Naive thymus-derived CD8-positive, alpha-beta T cell (primary cell): ENCODE results near the gene ASIP. TPM values are rescaled to one million over a fixed set of nuclear protein-coding genes. Genes with fewer than 3 reads are reported as not detected.
"Not testable (repeated sequence)": the region's sequence is repeated elsewhere in the genome, so short reads cannot be mapped to it uniquely, and the experiment has no call there.

ENCODE experiments used
- ATAC-seq, 2 donors: fragments of 150-1000 bp; cut with Tn5 transposase in 1 of 2; sonication (Bioruptor Pico), chemical (Tn5 transposase) in 1 of 2; 1 replicate in 1 of 2; 2 replicates in 1 of 2; pipeline ENCODE4 v1.10.0; 2021; ENCODE audit warnings: mild to moderate bottlenecking in 2 of 2, moderate library complexity in 2 of 2
- POLR2A ChIA-PET: fragments of 350-600 bp; sonication (Branson Sonifier 250); formaldehyde crosslinking; loops from one replicate; lab custom pipeline; 2021; ENCODE audit warnings: antibody characterized with exemption; lab: Charles Lee
- DNase-seq, 10 donors: peaks; one replicate each; pipeline versions ENCODE4 v3.0.0 to v3.0.0-alpha.2; 2020 to 2022
- H3K27ac Mint-ChIP-seq, 10 donors: one replicate each; pipeline ENCODE4 v1.8.0; 2020 to 2022; ENCODE audit warnings: mild to moderate bottlenecking in 10 of 10, mixed read lengths in 10 of 10, moderate library complexity in 4 of 10, inconsistent platforms in 1 of 10
- H3K27me3 Mint-ChIP-seq, 5 donors: one replicate each; pipeline ENCODE4 v1.8.0; 2021 to 2022; ENCODE audit warnings: mixed read lengths in 5 of 5
- H3K36me3 Mint-ChIP-seq, 3 donors: one replicate each; pipeline ENCODE4 v1.8.0; 2020 to 2022; ENCODE audit warnings: mixed read lengths in 3 of 3, mild to moderate bottlenecking in 2 of 3, inconsistent platforms in 1 of 3
- H3K4me1 Mint-ChIP-seq, 4 donors: one replicate each; pipeline ENCODE4 v1.8.0; 2021 to 2022; ENCODE audit warnings: mixed read lengths in 4 of 4
- H3K4me3 Mint-ChIP-seq, 10 donors: one replicate each; pipeline ENCODE4 v1.8.0; 2020 to 2022; ENCODE audit warnings: mild to moderate bottlenecking in 10 of 10, mixed read lengths in 10 of 10, moderate library complexity in 6 of 10, inconsistent platforms in 1 of 10
- H3K9me3 Mint-ChIP-seq, 9 donors: one replicate each; pipeline ENCODE4 v1.8.0; 2020 to 2022; ENCODE audit warnings: mixed read lengths in 9 of 9, mild to moderate bottlenecking in 3 of 9, inconsistent platforms in 1 of 9, moderate library complexity in 1 of 9
- polyA plus RNA-seq, 3 donors: library from polyadenylated mRNA; unstranded; fragments of 300-500 nt; fragmentation: Illumina TruSeq; gene quantifications; one replicate each; pipeline ENCODE4 v1.2.3, GENCODE V29; 2021
- total RNA-seq, 8 experiments: library from RNA in 2 of 8; stranded (reverse) in 2 of 8; gene quantifications; one replicate each; pipeline ENCODE4 v1.2.3 and lab custom pipeline; 2021 to 2026

Gene ASIP
- total and polyA plus RNA-seq, 5 experiments from 2014 or later, result not detected

DNA sequence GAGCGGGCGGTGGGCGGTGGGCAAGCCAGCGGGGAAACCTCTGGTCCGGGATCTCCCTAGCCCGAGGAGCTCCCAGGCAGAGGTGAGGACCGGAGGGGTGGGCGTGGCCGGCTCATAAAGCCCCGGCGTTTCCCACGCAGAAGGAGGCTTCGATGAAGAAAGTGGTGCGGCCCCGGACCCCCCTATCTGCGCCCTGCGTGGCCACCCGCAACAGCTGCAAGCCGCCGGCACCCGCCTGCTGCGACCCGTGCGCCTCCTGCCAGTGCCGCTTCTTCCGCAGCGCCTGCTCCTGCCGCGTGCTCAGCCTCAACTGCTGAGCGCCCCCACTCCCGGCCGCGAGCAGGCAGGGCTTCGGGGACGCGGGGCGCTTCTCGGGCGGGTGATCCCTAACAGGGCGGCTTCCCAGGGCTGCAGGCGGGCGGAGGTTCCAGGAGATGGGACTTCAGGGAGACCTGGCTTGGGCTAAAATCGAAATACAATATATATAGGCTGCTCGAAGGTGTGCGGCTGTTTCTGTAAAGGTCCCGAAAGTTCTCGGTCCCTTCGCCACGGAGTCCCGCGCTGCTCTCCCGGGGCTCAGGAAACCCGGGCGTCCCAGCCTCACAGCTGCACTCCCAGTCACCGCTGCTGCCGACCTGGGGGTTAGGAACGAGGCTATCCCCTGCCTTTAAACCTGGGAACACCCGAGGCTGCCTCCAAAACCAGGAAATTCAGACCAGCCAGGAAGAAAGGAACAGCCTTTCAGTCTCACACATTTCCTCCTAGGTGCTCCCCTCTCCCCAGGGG lies 27.8 kb downstream of the ASIP start:
- no peaks in the 10 kb centered on the region for H3K9me3 Mint-ChIP-seq
- POLR2A ChIA-PET, result no interaction called here
- peaks cover 0 to 6% (median 5%) of the 10 kb centered on the region in 3 donors for H3K36me3 Mint-ChIP-seq
- peaks cover 0 to 13% (median 1%) of the 10 kb centered on the region in 5 donors for H3K27me3 Mint-ChIP-seq
- H3K4me3 Mint-ChIP-seq, result peak overlapping the region; percentile 57 to 81 (median 70)
- ATAC-seq (peak; percentile 91 to 97), DNase-seq (peak in 9 of 10 donors; percentile 6 to 39 (median 27))
- H3K4me1 Mint-ChIP-seq, result peaks cover 4 to 11% (median 6%) of the 10 kb centered on the region in 4 donors
- no peak overlapping the region for H3K27ac Mint-ChIP-seq

DNA sequence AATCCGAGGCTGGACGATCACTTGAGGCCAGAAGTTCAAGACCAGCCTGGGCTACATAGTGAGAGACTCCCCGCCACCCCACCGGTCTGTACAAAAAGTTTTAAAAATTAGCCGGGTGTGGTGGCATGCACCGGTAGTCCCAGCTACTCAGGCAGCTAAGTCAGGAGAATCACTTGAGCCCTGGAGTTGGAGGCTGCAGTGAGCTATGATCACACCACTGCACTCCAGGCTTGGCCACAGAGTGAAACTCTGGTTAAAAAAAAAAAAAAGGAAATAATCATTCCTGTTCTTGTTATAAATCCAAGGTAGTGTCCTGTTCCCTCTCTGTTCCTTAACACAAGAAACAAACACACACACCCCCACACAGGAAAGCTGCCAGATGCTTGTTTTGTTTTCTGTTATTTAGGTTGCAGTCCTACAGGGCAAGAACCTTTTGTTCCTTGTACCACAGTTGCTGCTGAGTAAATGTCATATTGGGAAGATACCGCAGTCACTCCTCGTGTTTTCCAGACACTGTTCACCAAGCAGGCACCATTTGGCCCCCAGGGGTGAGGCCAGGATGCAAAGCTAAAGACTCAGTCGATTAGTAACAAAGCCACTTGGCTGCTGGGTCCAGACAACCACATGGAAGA lies 28.9 kb downstream of the ASIP start:
- peaks cover 4 to 11% (median 6%) of the 10 kb centered on the region in 4 donors for H3K4me1 Mint-ChIP-seq
- peaks cover 0 to 13% (median 1%) of the 10 kb centered on the region in 5 donors for H3K27me3 Mint-ChIP-seq
- H3K4me3 Mint-ChIP-seq, result peak overlapping the region in 3 of 10 donors; percentile 11 to 32 (median 15)

DNA sequence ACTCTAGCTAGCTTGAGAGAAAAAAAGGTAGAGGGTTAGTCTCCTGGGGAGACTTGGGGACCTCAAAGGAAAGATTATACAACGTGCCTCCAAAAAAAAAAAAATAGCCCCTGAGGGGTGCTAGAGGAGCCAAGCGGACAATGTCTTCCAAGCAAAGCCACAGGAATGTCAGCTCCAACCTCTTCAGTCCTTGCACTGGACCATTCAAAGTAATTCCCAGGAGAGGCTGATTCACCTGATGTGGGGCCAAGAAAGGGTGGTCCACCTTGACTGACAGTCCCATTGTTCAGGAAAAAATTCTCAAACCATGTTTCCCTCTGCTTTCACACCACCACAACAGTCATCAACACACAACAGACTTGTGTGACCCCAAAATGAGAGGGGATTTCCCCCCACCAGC lies 30.7 kb downstream of the ASIP start:
- Mint-ChIP-seq H3K27ac (no peak overlapping the region), H3K4me1 (peaks cover 4 to 11% (median 6%) of the 10 kb centered on the region in 4 donors), H3K4me3 (no peak overlapping the region), H3K27me3 (peaks cover 0 to 13% (median 1%) of the 10 kb centered on the region in 5 donors), H3K36me3 (peaks cover 0 to 21% (median 15%) of the 10 kb centered on the region in 3 donors), H3K9me3 (no peaks in the 10 kb centered on the region)
- no peak for DNase-seq
- no peak for ATAC-seq
- POLR2A ChIA-PET, result no interaction called here

More for the DNA sequence above, 28.9 kb downstream of the ASIP start:
- H3K9me3 Mint-ChIP-seq, result no peaks in the 10 kb centered on the region
- peak overlapping the region in 1 of 10 donors; percentile 41 for H3K27ac Mint-ChIP-seq
- no peak for ATAC-seq
- DNase-seq, result no peak
- peaks cover 0 to 9% (median 9%) of the 10 kb centered on the region in 3 donors for H3K36me3 Mint-ChIP-seq
- POLR2A ChIA-PET, result no interaction called here

DNA sequence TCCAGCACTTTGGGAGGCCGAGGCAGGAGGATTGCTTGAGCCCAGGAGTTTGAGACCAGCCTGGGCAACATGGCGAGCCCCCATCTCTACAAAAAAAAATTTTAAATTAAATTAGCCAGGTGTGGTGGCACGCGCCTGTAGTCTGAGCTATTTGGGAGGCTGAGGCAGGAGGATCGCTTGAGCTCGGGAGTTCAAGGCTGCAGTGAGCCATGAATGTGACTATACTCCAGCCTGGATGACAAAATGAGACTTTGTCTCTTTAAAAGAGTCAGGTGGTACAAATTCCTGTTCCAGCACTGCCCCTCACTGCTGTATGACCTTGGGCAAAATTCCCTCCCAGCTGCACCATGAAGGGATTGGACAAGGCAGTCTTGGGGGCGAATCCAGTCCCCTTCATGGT lies 33.5 kb downstream of the ASIP start:
- peaks cover 0 to 46% (median 29%) of the 10 kb centered on the region in 3 donors for H3K36me3 Mint-ChIP-seq
- no peak for DNase-seq
- POLR2A ChIA-PET, result no interaction called here
- no peaks in the 10 kb centered on the region for H3K9me3 Mint-ChIP-seq
- H3K27me3 Mint-ChIP-seq, result peaks cover 0 to 4% (median 0%) of the 10 kb centered on the region in 5 donors
- no peak overlapping the region for H3K27ac Mint-ChIP-seq
- H3K4me3 Mint-ChIP-seq, result no peak overlapping the region
- ATAC-seq, result no peak
- H3K4me1 Mint-ChIP-seq, result peaks cover 0 to 2% (median 0%) of the 10 kb centered on the region in 4 donors

DNA sequence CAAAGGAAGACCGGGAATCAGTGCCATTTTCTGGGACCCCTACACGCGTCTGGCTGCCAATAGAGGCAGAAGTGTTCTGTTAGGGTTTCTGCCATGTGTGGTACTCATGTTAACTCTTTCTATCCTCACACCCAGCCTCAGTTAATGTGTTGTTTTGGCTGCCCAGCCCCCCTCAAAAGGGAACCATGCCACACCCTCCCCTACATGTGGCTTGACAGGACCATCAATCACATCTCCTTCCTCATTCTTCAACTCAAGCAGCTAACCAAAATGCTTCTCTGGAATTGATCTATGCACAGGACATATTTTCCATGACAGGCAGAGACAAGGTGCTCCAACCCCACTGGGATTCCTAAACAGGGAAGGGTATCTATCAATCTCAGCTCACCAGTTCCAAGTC lies 40.0 kb downstream of the ASIP start:
- H3K9me3 Mint-ChIP-seq, result no peaks in the 10 kb centered on the region
- H3K4me1 Mint-ChIP-seq, result peaks cover 0 to 2% (median 0%) of the 10 kb centered on the region in 4 donors
- no peak for ATAC-seq

DNA sequence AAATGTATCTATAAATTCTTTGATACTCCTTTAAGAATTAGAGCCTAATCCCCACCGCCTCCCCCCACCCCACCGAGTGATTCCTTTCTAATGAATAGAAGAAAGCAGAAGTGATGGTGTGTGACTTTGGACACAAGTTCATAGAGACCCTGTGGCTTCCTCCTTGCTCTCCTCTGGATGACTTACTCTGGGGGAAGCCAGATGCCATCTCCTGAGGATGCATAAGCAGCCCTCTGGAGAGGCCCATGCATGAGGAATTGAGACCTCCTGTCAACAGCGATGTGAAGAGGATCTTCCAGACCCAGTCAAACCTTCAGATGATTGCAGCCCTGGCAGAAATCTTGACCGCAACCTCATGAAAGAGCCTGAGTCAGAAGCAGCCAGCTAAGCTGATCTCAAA lies 40.8 kb downstream of the ASIP start:
- H3K27me3 Mint-ChIP-seq, result no peaks in the 10 kb centered on the region
- POLR2A ChIA-PET, result no interaction called here
- peaks cover 0 to 2% (median 0%) of the 10 kb centered on the region in 4 donors for H3K4me1 Mint-ChIP-seq
- ATAC-seq, result no peak
- no peaks in the 10 kb centered on the region for H3K9me3 Mint-ChIP-seq
- DNase-seq, result no peak
- H3K4me3 Mint-ChIP-seq, result no peak overlapping the region
- H3K27ac Mint-ChIP-seq, result no peak overlapping the region
- peaks cover 3 to 73% (median 26%) of the 10 kb centered on the region in 3 donors for H3K36me3 Mint-ChIP-seq

More for the DNA sequence above, 40.0 kb downstream of the ASIP start:
- no peaks in the 10 kb centered on the region for H3K27me3 Mint-ChIP-seq
- H3K36me3 Mint-ChIP-seq, result peaks cover 0 to 74% (median 23%) of the 10 kb centered on the region in 3 donors
- POLR2A ChIA-PET, result interaction anchor here (0.5 kb wide), 1 partner anchor 206 kb away, joined by 3 read pairs; no protein-coding TSS in a partner anchor
- no peak for DNase-seq
- H3K27ac Mint-ChIP-seq, result peak overlapping the region in 1 of 10 donors; percentile 41
- no peak overlapping the region for H3K4me3 Mint-ChIP-seq

DNA sequence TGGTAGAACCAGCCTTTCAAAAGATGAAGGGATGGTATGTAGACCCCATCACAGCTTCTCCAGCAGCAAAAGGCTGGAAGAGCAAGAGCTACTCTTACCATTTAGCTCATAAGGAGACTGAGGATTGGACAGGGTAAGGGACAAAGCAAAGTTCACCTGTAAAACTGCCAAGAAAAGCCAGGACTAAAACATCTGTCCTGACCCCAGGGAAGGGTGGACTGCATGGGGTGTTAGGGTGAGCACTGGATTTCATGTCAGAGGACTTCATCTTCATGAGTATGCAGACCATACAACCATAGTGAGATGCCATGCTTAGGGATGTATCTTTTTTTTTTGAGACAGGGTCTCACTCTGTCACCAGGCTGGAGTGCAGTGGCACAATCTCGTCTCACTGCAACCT lies 42.6 kb downstream of the ASIP start:
- POLR2A ChIA-PET, result no interaction called here
- no peak overlapping the region for H3K27ac Mint-ChIP-seq
- H3K4me3 Mint-ChIP-seq, result no peak overlapping the region
- no peaks in the 10 kb centered on the region for H3K4me1 Mint-ChIP-seq
- H3K36me3 Mint-ChIP-seq, result peaks cover 3 to 72% (median 15%) of the 10 kb centered on the region in 3 donors
- no peaks in the 10 kb centered on the region for H3K9me3 Mint-ChIP-seq
- DNase-seq (no peak), ATAC-seq (no peak)
- no peaks in the 10 kb centered on the region for H3K27me3 Mint-ChIP-seq

DNA sequence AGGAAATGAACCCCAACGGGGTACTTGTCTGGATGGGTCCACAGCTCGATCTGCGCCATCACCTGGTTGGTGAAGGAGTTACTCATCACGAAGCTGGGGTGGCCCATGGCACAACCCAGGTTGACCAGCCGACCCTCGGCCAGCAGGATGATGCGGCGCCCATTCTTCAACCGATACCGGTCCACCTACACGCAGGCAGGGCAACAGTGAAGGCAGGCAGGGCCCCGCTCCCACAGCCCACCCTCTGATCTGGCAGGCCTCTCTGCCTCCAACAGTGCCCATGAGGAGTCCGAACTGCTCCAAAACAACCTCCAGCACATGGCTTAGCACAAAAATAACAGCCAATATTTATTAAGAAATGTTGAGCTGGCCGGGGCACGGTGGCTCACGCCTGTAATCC lies 44.2 kb downstream of the ASIP start:
- ATAC-seq, result no peak
- Mint-ChIP-seq H3K27ac (peak overlapping the region in 1 of 10 donors; percentile 19), H3K4me1 (no peaks in the 10 kb centered on the region), H3K4me3 (no peak overlapping the region), H3K9me3 (no peaks in the 10 kb centered on the region), H3K27me3 (no peaks in the 10 kb centered on the region), H3K36me3 (peaks cover 9 to 70% (median 22%) of the 10 kb centered on the region in 3 donors)
- POLR2A ChIA-PET, result no interaction called here
- no peak for DNase-seq

DNA sequence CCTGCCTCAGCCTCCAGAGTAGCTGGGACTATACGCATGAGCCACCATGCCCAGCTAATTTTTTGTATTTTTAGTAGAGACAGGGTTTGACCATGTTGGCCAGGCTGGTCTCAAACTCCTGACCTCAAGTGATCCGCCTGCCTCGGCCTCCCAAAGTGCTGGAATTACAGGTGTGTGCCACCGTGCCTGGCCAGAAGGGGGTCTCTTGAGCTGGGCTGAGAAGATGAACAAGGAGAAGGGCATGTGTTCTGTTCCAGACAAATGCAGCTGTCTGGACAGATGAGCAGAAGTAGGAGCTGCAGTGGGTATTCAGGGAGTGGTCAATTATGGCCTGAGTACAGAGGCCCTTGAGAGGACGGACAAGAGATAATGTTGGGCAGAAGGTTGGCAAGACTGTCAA lies 46.3 kb downstream of the ASIP start:
- H3K4me3 Mint-ChIP-seq, H3K27ac Mint-ChIP-seq, H3K27me3 Mint-ChIP-seq, H3K9me3 Mint-ChIP-seq, DNase-seq, ATAC-seq, H3K4me1 Mint-ChIP-seq: not testable (repeated sequence)
- H3K36me3 Mint-ChIP-seq, result peaks cover 15 to 77% (median 24%) of the 10 kb centered on the region in 3 donors
- POLR2A ChIA-PET, result interaction anchor here (0.6 kb wide), 1 partner anchor 9 kb away, joined by 3 read pairs; no protein-coding TSS in a partner anchor

DNA sequence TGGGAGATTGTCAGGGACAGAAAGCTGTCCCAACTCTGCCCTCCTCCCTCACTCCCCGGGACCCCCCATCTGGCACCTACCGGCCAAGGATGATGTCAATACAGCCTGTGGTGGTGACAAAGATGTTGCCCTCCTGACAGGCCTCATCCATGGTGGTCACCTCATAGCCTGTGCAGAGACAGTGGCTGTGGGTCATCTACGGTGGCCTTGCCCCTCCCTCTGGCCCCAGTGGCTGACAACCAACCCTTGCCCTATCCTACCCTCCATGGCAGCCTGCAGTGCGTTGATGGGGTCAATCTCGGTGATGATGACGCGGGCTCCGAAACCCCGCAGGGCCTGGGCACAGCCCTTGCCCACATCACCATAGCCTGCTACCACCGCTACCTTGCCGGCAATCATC lies 49.2 kb downstream of the ASIP start:
- POLR2A ChIA-PET, result no interaction called here
- H3K27ac Mint-ChIP-seq, result no peak overlapping the region
- H3K27me3 Mint-ChIP-seq, result no peaks in the 10 kb centered on the region
- H3K36me3 Mint-ChIP-seq, result peaks cover 15 to 79% (median 30%) of the 10 kb centered on the region in 3 donors
- no peak overlapping the region for H3K4me3 Mint-ChIP-seq
- peaks cover 0 to 4% (median 0%) of the 10 kb centered on the region in 4 donors for H3K4me1 Mint-ChIP-seq
- H3K9me3 Mint-ChIP-seq, result no peaks in the 10 kb centered on the region
- DNase-seq (no peak), ATAC-seq (no peak)

DNA sequence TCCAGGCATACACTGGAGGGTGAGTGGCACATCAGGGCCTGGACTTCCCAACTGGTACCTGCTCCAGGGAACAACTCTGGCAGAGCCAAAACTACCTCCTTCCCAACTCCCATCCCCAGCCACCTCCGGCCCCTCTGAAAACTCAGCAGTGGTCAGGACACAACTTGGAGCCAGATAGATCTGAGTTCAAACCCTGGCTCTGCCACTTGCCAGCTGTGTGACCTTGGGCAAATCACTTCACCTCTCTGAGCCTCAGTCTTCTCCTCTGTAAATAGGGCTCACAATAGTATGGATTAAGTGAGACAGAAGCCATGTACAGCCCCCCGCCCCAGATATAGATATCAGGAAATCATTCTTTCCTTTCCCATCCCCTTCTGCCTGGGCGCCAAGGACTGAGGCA lies 51.3 kb downstream of the ASIP start:
- peaks cover 12 to 77% (median 28%) of the 10 kb centered on the region in 3 donors for H3K36me3 Mint-ChIP-seq

DNA sequence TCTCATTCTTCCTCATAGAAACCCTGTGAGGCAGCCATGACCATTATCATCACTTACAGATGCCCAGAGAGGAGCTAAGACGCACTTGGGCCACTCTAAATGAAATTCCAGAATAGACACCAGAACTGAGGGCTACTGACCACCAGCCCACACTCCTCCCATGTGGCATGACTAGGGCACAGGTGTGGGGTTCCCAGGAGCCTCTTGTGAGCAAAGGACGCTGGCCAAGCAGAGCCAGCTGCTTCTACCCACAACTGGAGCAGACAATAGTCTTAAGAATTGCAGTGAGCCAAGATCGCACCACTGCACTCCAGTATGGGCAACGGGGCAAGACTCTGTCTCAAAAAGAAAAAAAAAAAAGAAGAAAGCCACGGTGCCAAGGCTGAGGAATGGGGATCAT lies 51.9 kb downstream of the ASIP start:
- ATAC-seq (no peak), DNase-seq (no peak)
- no peaks in the 10 kb centered on the region for H3K9me3 Mint-ChIP-seq
- peak overlapping the region in 1 of 10 donors; percentile 14 for H3K27ac Mint-ChIP-seq
- peaks cover 0 to 10% (median under 1%) of the 10 kb centered on the region in 4 donors for H3K4me1 Mint-ChIP-seq
- H3K4me3 Mint-ChIP-seq, result no peak overlapping the region
- H3K36me3 Mint-ChIP-seq, result peaks cover 12 to 70% (median 28%) of the 10 kb centered on the region in 3 donors
- H3K27me3 Mint-ChIP-seq, result no peaks in the 10 kb centered on the region
- POLR2A ChIA-PET, result no interaction called here

More for the DNA sequence above, 51.3 kb downstream of the ASIP start:
- H3K4me1 Mint-ChIP-seq, result peaks cover 0 to 7% (median under 1%) of the 10 kb centered on the region in 4 donors
- H3K27me3 Mint-ChIP-seq, result no peaks in the 10 kb centered on the region
- H3K4me3 Mint-ChIP-seq, result no peak overlapping the region
- POLR2A ChIA-PET, result no interaction called here
- ATAC-seq, result no peak
- H3K27ac Mint-ChIP-seq, result no peak overlapping the region
- no peak for DNase-seq
- H3K9me3 Mint-ChIP-seq, result no peaks in the 10 kb centered on the region

DNA sequence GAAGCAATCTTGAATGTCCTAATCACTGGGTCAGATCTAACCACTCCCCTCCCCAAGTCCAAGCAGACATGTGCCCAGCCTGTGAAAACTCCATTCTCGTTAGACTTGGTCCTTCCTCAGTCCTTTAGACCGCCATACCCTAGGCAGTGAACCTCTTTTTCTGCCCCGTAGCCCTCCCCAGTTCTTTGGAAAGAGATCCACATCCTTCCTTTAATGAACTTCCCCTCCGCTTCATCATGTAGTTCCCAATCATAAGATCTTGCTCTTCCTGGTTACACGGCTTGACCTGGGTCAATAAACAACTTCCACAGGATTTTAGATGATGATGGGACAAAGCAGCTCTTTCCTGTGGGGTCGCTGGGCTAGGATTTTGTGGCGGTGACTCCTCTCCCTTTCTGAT lies 52.4 kb downstream of the ASIP start:
- peaks cover 12 to 66% (median 28%) of the 10 kb centered on the region in 3 donors for H3K36me3 Mint-ChIP-seq
- no peaks in the 10 kb centered on the region for H3K27me3 Mint-ChIP-seq
- H3K27ac Mint-ChIP-seq, result peak overlapping the region in 1 of 10 donors; percentile 62
- ATAC-seq, result no peak
- H3K4me3 Mint-ChIP-seq, result no peak overlapping the region
- no peak for DNase-seq
- no peaks in the 10 kb centered on the region for H3K9me3 Mint-ChIP-seq
- POLR2A ChIA-PET, result no interaction called here
- H3K4me1 Mint-ChIP-seq, result peaks cover 0 to 11% (median under 1%) of the 10 kb centered on the region in 4 donors
